ENCODE results near the gene LCA5.

The LCA5 gene

DNA sequence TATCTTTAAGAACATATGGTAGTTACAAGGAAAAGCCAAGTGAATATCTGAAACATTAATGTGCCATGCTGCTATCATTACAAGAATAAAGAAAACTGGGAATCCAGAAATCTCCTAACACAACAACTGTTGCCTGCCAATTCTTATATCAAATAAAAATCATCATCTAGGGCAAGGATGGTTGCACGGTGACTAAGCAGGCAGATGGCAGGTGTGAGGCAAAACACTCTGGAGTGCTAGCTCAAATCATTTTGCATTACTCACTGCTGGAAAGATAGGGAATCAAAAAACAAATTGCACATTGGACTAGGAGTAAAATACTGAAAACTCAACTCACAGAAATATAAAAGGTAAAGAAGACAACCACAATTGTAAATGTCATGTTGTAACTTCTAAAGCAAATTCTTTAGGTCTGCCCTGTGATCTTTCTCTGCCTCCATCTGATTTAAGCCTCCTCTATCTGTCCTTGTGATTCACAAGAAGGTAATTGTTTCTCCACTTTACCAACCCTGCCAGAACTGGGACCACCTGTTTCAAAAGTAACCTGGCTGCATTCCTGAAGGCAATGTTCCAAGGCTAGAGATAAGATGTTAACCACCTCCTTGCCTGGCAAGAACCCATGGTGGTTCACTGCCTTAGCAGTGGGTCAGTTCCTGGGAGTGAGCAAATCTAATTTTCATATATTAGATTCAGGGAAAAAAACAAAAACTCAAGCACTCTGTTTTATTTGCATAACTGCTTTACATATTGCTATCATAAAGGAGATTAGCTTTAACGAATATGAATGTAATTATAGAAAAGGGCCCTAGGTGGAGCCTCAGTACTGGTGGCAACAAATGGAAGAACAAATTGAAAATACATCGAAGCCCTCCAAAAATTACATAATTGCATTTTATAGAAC, 33.1 kb upstream of the LCA5 start:
- in situ Hi-C loops (cut with MboI; ENCODE audit: low pct_unique_long_range_greater_than_20kb, low sequenced_read_pairs, unreplicated experiment), result no loop called here
- peak; percentile 34 for DNase-seq (ENCODE audit: low spot score)
- TF ChIP-seq, protein P1, sequence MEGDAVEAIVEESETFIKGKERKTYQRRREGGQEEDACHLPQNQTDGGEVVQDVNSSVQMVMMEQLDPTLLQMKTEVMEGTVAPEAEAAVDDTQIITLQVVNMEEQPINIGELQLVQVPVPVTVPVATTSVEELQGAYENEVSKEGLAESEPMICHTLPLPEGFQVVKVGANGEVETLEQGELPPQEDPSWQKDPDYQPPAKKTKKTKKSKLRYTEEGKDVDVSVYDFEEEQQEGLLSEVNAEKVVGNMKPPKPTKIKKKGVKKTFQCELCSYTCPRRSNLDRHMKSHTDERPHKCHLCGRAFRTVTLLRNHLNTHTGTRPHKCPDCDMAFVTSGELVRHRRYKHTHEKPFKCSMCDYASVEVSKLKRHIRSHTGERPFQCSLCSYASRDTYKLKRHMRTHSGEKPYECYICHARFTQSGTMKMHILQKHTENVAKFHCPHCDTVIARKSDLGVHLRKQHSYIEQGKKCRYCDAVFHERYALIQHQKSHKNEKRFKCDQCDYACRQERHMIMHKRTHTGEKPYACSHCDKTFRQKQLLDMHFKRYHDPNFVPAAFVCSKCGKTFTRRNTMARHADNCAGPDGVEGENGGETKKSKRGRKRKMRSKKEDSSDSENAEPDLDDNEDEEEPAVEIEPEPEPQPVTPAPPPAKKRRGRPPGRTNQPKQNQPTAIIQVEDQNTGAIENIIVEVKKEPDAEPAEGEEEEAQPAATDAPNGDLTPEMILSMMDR (IDR thresholded peaks at IDR 0.05; ENCODE audit: extremely low read depth, insufficient read depth, missing control alignments), result peak; percentile 63

DNA sequence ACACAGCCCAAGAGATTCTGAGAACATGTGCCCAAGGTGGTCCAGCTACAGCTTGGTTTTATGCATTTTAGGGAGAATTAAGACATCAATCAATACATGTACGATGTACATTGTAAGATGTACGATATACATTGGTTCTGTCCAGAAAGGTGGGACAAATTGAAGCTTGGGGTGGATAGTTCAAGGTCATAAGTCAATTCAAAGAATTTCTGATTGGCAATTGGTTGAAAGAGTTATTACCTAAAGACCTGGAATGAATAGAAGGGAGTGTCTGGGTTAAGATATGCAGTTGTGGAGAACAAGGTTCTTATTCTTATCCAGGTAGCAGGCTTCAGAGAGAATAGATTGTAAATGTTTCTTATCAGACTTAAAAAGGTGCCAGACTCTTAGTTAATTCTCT, 31.8 kb upstream of the LCA5 start:
- DNase-seq (ENCODE audit: low spot score), result no peak
- TF ChIP-seq, protein P1 (IDR thresholded peaks at IDR 0.05; ENCODE audit: extremely low read depth, insufficient read depth, missing control alignments), result no peak
- in situ Hi-C loops (cut with MboI; ENCODE audit: low pct_unique_long_range_greater_than_20kb, low sequenced_read_pairs, unreplicated experiment), result no loop called here

DNA sequence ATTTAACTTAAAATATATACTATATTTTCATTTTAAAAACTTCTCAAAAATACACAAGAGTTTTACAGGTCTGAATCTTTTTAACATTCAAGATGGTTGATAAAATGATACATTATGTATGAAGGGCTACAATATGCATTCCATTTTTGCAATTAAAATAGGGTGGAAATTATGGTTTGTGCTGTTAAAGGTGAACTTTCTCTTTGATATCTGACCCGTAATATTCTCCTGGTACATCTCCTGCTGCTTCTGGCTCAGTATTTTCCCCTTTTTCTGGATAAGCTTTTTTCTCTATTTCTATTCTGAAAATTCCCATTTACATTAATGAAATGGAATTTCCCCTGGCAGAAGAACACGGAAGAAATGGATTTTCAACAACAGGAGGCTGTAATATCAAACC, 27.4 kb upstream of the LCA5 start:
- TF ChIP-seq, protein P1 (IDR thresholded peaks at IDR 0.05; ENCODE audit: extremely low read depth, insufficient read depth, missing control alignments), result no peak
- in situ Hi-C loops (cut with MboI; ENCODE audit: low pct_unique_long_range_greater_than_20kb, low sequenced_read_pairs, unreplicated experiment), result no loop called here

DNA sequence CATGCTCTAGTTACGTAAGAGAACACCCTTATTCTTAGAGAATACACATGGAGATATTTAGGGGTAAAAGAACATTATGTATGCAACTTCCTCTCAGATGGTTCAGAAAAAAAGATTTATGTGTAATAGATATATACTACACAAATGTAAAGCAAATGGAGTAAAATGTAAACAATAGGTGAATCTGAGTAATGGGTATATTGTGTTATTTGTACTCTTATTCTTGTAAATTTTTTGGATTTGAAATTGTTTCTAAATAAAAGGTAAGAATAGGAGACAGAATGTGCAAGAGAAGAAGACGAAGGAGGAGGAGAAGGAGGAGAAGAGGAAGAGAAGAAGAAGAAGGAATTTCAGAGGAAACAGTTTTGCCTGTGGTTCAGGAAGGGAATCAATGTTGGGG, 22.5 kb upstream of the LCA5 start:
- DNase-seq (ENCODE audit: low spot score), result no peak
- TF ChIP-seq, protein P1 (IDR thresholded peaks at IDR 0.05; ENCODE audit: extremely low read depth, insufficient read depth, missing control alignments), result no peak
- in situ Hi-C loops (cut with MboI; ENCODE audit: low pct_unique_long_range_greater_than_20kb, low sequenced_read_pairs, unreplicated experiment), result no loop called here

More for the DNA sequence above, 27.4 kb upstream of the LCA5 start:
- DNase-seq (ENCODE audit: low spot score), result no peak

DNA sequence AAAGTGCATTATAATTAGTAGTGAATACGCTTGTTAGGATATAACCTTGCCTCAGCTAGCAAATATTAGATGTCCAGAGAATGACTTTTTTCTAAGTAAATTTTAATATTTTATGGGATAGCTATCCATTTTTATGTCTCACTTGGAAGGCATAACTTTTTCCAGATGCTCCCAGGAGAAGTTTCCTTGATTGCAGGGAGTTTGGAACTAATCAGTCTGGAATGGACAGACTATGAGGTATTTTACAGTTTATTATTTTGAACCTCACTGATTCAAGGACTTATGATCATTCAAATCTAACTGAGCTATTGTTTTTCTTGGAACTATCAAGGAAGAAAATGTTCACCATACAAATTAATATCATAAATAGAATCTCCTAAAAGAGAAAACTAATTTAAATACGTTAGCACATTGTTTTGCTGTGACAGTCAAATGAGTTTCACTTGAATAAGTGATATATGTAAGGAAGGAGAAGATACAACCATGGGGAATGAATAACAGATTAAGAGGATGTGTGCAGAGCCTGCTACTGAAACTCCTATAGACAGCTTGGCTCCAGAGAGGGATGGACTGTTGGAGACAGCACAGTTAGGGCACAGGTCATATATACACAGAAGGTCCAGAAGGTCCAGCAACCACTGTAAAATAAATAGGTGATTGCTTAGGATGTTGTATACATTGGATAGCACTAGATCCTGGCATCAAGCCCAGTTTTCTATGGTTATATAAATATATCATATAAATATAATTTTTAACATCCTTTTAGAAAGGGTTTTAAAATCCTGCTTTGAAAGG, 20.6 kb upstream of the LCA5 start:
- no peak for DNase-seq (ENCODE audit: low spot score)
- in situ Hi-C loops (cut with MboI; ENCODE audit: low pct_unique_long_range_greater_than_20kb, low sequenced_read_pairs, unreplicated experiment), result no loop called here
- TF ChIP-seq, protein P1 (IDR thresholded peaks at IDR 0.05; ENCODE audit: extremely low read depth, insufficient read depth, missing control alignments), result no peak

DNA sequence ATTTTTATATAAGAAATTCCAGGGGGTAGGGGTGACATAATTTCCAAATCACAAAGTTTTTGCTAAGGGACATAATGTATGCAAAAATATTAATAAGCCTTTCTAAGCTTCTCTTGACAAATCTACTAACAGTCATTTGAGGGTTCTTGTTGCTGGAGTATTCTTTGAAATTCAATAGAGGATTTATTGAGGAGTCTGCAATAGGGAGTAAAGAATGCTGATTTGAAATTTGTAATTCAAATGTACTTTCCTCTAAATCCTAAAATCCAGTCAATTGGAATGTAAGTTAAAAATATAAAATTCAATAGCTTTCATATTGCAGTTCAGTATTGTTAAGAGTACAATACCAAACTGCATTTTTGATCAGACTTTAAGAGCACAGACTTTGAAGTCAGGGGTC, 17.1 kb upstream of the LCA5 start:
- TF ChIP-seq, protein P1 (IDR thresholded peaks at IDR 0.05; ENCODE audit: extremely low read depth, insufficient read depth, missing control alignments), result no peak
- in situ Hi-C loops (cut with MboI; ENCODE audit: low pct_unique_long_range_greater_than_20kb, low sequenced_read_pairs, unreplicated experiment), result no loop called here
- no peak for DNase-seq (ENCODE audit: low spot score)

All from GM13977 (cell line).